Stimulated activated CD4-positive, alpha-beta T cell treated with anti-CD3 and anti-CD28 coated beads, TNF-alpha, amount 100 ng/mL, for 24 hours (primary cell): ENCODE data around the gene DENND1B.

Source experiments
- DNase-seq, 3 experiments: peaks; one replicate each; pipeline ENCODE4 v3.0.0-alpha.2; 2020; ENCODE audit warnings: low read depth in 3 of 3

Gene DENND1B

GRCh38 chr1:197683895-197684553 lies 91.3 kb downstream of the DENND1B start:
- no peak for DNase-seq

- no peak for DNase-seq
Measured at GRCh38 chr1:197683280-197683679, 92.0 kb downstream of the DENND1B start.

GRCh38 chr1:197680311-197680710 lies 95.0 kb downstream of the DENND1B start:
- DNase-seq = no peak

- DNase-seq = no peak
Measured at GRCh38 chr1:197677752-197678295, 97.5 kb downstream of the DENND1B start.

GRCh38 chr1:197677313-197677712 lies 98.0 kb downstream of the DENND1B start:
- DNase-seq = no peak

GRCh38 chr1:197675583-197676208 lies 99.6 kb downstream of the DENND1B start:
- DNase-seq = no peak

- no peak for DNase-seq
Measured at GRCh38 chr1:197674286-197674685, 101.0 kb downstream of the DENND1B start.

- no peak for DNase-seq
Measured at GRCh38 chr1:197673292-197673691, 102.0 kb downstream of the DENND1B start.

GRCh38 chr1:197672347-197672746 lies 102.9 kb downstream of the DENND1B start:
- no peak for DNase-seq

GRCh38 chr1:197671920-197672319 lies 103.4 kb downstream of the DENND1B start:
- no peak for DNase-seq

GRCh38 chr1:197671140-197671539 lies 104.1 kb downstream of the DENND1B start:
- DNase-seq = no peak

- no peak for DNase-seq
Measured at GRCh38 chr1:197666769-197667285, 108.5 kb downstream of the DENND1B start.

GRCh38 chr1:197664391-197664790 lies 110.9 kb downstream of the DENND1B start:
- no peak for DNase-seq

GRCh38 chr1:197663162-197663953 lies 111.9 kb downstream of the DENND1B start:
- DNase-seq = no peak

GRCh38 chr1:197660389-197660788 lies 114.9 kb downstream of the DENND1B start:
- DNase-seq = no peak

- DNase-seq = no peak
Measured at GRCh38 chr1:197659171-197659570, 116.1 kb downstream of the DENND1B start.

- DNase-seq = no peak
Measured at GRCh38 chr1:197649188-197649587, 126.1 kb downstream of the DENND1B start.

- no peak for DNase-seq
Measured at GRCh38 chr1:197638316-197638715, 137.0 kb downstream of the DENND1B start.

- DNase-seq = no peak
Measured at GRCh38 chr1:197637406-197637805, 137.9 kb downstream of the DENND1B start.

GRCh38 chr1:197633447-197634078 lies 141.7 kb downstream of the DENND1B start:
- no peak for DNase-seq

- DNase-seq = no peak
Measured at GRCh38 chr1:197632651-197633050, 142.6 kb downstream of the DENND1B start.

GRCh38 chr1:197632005-197632404 lies 143.3 kb downstream of the DENND1B start:
- no peak for DNase-seq
